Effector memory CD8-positive, alpha-beta T cell (primary cell): ENCODE results near the gene GAL3ST2.
A peak's percentile ranks its signal among the peaks of the same experiment; 100 is the strongest.
"Not testable (repeated sequence)": the region's sequence is repeated elsewhere in the genome, so short reads cannot be mapped to it uniquely, and the experiment has no call there.

Experiments
- ATAC-seq: fragments of 150-1000 bp; cut with Tn5 transposase; replicated peaks from 2 replicates; pipeline ENCODE4 v1.10.0; 2021; ENCODE audit warnings: mild to moderate bottlenecking, moderate library complexity
- DNase-seq, 3 experiments: peaks; one replicate each; pipeline ENCODE4 v3.0.0; 2021
- H3K27ac Mint-ChIP-seq, 2 donors: one replicate each; pipeline ENCODE4 v1.8.0; 2022; ENCODE audit warnings: mild to moderate bottlenecking in 2 of 2, mixed read lengths in 2 of 2, moderate library complexity in 2 of 2
- H3K27me3 Mint-ChIP-seq, 2 donors: one replicate each; pipeline ENCODE4 v1.8.0; 2022; ENCODE audit warnings: mixed read lengths in 2 of 2
- H3K36me3 Mint-ChIP-seq: one replicate; pipeline ENCODE4 v1.8.0; 2022; ENCODE audit warnings: mild to moderate bottlenecking, moderate library complexity, mixed read lengths; ENCODE audit not compliant: insufficient read depth
- H3K4me1 Mint-ChIP-seq, 2 donors: one replicate each; pipeline ENCODE4 v1.8.0; 2022; ENCODE audit warnings: low read depth in 2 of 2, mixed read lengths in 2 of 2
- H3K4me3 Mint-ChIP-seq, 2 donors: one replicate each; pipeline ENCODE4 v1.8.0; 2022; ENCODE audit warnings: mild to moderate bottlenecking in 2 of 2, mixed read lengths in 2 of 2, moderate library complexity in 2 of 2
- H3K9me3 Mint-ChIP-seq, 2 donors: one replicate each; pipeline ENCODE4 v1.8.0; 2022; ENCODE audit warnings: mixed read lengths in 2 of 2

The GAL3ST2 gene

GRCh38 chr2:241815477-241816430, 39.1 kb downstream of the GAL3ST2 start:
- DNase-seq (no peak), ATAC-seq (no peak)
- Mint-ChIP-seq H3K27ac (peak overlapping the region in 1 of 2 donors; percentile 72), H3K4me3 (no peak overlapping the region), H3K4me1 (peaks cover 3 to 14% of the 10 kb centered on the region in 2 donors), H3K9me3 (no peaks in the 10 kb centered on the region), H3K36me3 (peaks cover 5% of the 10 kb centered on the region), H3K27me3 (no peaks in the 10 kb centered on the region)

- peak overlapping the region in 1 of 2 donors; percentile 69 for H3K4me3 Mint-ChIP-seq
- H3K36me3 Mint-ChIP-seq = peaks cover 5% of the 10 kb centered on the region
- H3K9me3 Mint-ChIP-seq = no peaks in the 10 kb centered on the region
- peak overlapping the region in 1 of 2 donors; percentile 83 for H3K27ac Mint-ChIP-seq
- no peaks in the 10 kb centered on the region for H3K27me3 Mint-ChIP-seq
- peaks cover 3 to 18% of the 10 kb centered on the region in 2 donors for H3K4me1 Mint-ChIP-seq
- ATAC-seq (no peak), DNase-seq (no peak)
Measured at GRCh38 chr2:241816431-241817121, 40.0 kb downstream of the GAL3ST2 start.

- H3K36me3 Mint-ChIP-seq = peaks cover 5% of the 10 kb centered on the region
- H3K4me3 Mint-ChIP-seq = peak overlapping the region; percentile 64 to 69
- H3K9me3 Mint-ChIP-seq = no peaks in the 10 kb centered on the region
- no peak for ATAC-seq
- H3K27ac Mint-ChIP-seq = peak overlapping the region; percentile 44 to 83
- H3K4me1 Mint-ChIP-seq = peaks cover 3 to 20% of the 10 kb centered on the region in 2 donors
- no peaks in the 10 kb centered on the region for H3K27me3 Mint-ChIP-seq
- no peak for DNase-seq
Measured at GRCh38 chr2:241817126-241817820, 40.7 kb downstream of the GAL3ST2 start.

GRCh38 chr2:241817821-241818215, 41.2 kb downstream of the GAL3ST2 start:
- not testable (repeated sequence) for H3K9me3 Mint-ChIP-seq, H3K36me3 Mint-ChIP-seq, ATAC-seq, H3K27me3 Mint-ChIP-seq, DNase-seq
- H3K4me1 Mint-ChIP-seq = peaks cover 8 to 25% of the 10 kb centered on the region in 2 donors
- H3K4me3 Mint-ChIP-seq = peak overlapping the region; percentile 64 to 69
- peak overlapping the region; percentile 44 to 83 for H3K27ac Mint-ChIP-seq

- Mint-ChIP-seq H3K4me3 (no peak overlapping the region), H3K4me1 (peaks cover 12 to 26% of the 10 kb centered on the region in 2 donors), H3K36me3 (peaks cover 8% of the 10 kb centered on the region), H3K9me3 (peaks cover 0 to under 1% of the 10 kb centered on the region in 2 donors), H3K27me3 (no peaks in the 10 kb centered on the region), H3K27ac (peak overlapping the region in 1 of 2 donors; percentile 83)
- no peak for DNase-seq
- ATAC-seq = no peak
Measured at GRCh38 chr2:241818229-241818942, 41.8 kb downstream of the GAL3ST2 start.

GRCh38 chr2:241818943-241819270, 42.3 kb downstream of the GAL3ST2 start:
- no peak overlapping the region for H3K4me3 Mint-ChIP-seq
- no peak for DNase-seq

GRCh38 chr2:241819947-241820624, 43.5 kb downstream of the GAL3ST2 start:
- H3K4me1 Mint-ChIP-seq = peaks cover 16 to 27% of the 10 kb centered on the region in 2 donors
- not testable (repeated sequence) for H3K9me3 Mint-ChIP-seq, H3K4me3 Mint-ChIP-seq, H3K27ac Mint-ChIP-seq, H3K27me3 Mint-ChIP-seq, ATAC-seq
- DNase-seq = peak in 1 of 3 experiments; percentile 0
- H3K36me3 Mint-ChIP-seq = peaks cover 13% of the 10 kb centered on the region

More at GRCh38 chr2:241818943-241819270, 42.3 kb downstream of the GAL3ST2 start:
- ATAC-seq = no peak
- H3K27me3 Mint-ChIP-seq = peaks cover 0 to 4% of the 10 kb centered on the region in 2 donors
- H3K9me3 Mint-ChIP-seq = peaks cover 2 to 5% of the 10 kb centered on the region in 2 donors
- H3K36me3 Mint-ChIP-seq = peaks cover 8% of the 10 kb centered on the region
- H3K27ac Mint-ChIP-seq = no peak overlapping the region
- peaks cover 16 to 27% of the 10 kb centered on the region in 2 donors for H3K4me1 Mint-ChIP-seq

GRCh38 chr2:241820625-241821384, 44.2 kb downstream of the GAL3ST2 start:
- peaks cover 16 to 25% of the 10 kb centered on the region in 2 donors for H3K4me1 Mint-ChIP-seq
- peak in 1 of 3 experiments; percentile 0 for DNase-seq
- ATAC-seq = no peak
- peak overlapping the region in 1 of 2 donors; percentile 41 for H3K27ac Mint-ChIP-seq
- no peak overlapping the region for H3K4me3 Mint-ChIP-seq
- H3K36me3 Mint-ChIP-seq = peaks cover 9% of the 10 kb centered on the region
- H3K27me3 Mint-ChIP-seq = peaks cover 0 to 8% of the 10 kb centered on the region in 2 donors
- peaks cover 2 to 7% of the 10 kb centered on the region in 2 donors for H3K9me3 Mint-ChIP-seq

GRCh38 chr2:241821460-241822263, 45.0 kb downstream of the GAL3ST2 start:
- Mint-ChIP-seq H3K36me3 (peaks cover 8% of the 10 kb centered on the region), H3K4me3 (peak overlapping the region in 1 of 2 donors; percentile 34), H3K27ac (peak overlapping the region in 1 of 2 donors; percentile 41), H3K4me1 (peaks cover 16 to 25% of the 10 kb centered on the region in 2 donors), H3K27me3 (peaks cover 0 to 8% of the 10 kb centered on the region in 2 donors), H3K9me3 (peaks cover 2 to 7% of the 10 kb centered on the region in 2 donors)
- no peak for ATAC-seq
- DNase-seq = peak in 1 of 3 experiments; percentile 0

GRCh38 chr2:241822264-241822623, 45.6 kb downstream of the GAL3ST2 start:
- Mint-ChIP-seq H3K36me3 (peaks cover 8% of the 10 kb centered on the region), H3K27ac (peak overlapping the region in 1 of 2 donors; percentile 54), H3K4me3 (no peak overlapping the region)

More at GRCh38 chr2:241822264-241822623, 45.6 kb downstream of the GAL3ST2 start:
- Mint-ChIP-seq H3K4me1 (peaks cover 16 to 25% of the 10 kb centered on the region in 2 donors), H3K9me3 (peaks cover 2 to 7% of the 10 kb centered on the region in 2 donors), H3K27me3 (peaks cover 0 to 8% of the 10 kb centered on the region in 2 donors)
- DNase-seq (no peak), ATAC-seq (no peak)
